HL-60/S4 treated with retinoic acid at 250 ng/mL for 4 days and 3 days (cell line): ENCODE results near the gene FAM47E.

Experiments used
- in situ Hi-C: fragments of 300-500 bp; cut with MboI; formaldehyde crosslinking; loops from 2 replicates; pipeline ENCODE4 v1.7.0; 2022; ENCODE audit warnings: low sequenced_read_pairs

The FAM47E gene, protein sequence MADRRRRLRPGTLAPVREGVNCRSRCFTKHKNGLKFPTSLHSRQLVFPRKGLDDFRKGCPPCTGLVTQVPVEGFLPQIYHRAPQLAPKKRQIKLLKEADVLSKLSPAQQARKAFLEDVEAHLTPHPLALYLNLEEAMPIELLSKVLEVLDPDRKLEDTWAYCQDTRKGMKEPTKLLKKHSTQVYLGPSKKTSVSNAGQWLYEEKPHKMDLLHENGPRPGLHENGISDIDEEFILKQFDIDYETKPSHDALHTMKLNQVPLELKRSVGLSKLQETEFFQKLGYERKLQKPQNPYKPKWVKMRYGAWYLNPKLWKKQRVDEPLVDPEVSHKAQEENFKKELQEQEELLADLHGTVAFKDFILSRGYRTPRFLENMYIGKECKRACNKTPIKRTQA

DNA sequence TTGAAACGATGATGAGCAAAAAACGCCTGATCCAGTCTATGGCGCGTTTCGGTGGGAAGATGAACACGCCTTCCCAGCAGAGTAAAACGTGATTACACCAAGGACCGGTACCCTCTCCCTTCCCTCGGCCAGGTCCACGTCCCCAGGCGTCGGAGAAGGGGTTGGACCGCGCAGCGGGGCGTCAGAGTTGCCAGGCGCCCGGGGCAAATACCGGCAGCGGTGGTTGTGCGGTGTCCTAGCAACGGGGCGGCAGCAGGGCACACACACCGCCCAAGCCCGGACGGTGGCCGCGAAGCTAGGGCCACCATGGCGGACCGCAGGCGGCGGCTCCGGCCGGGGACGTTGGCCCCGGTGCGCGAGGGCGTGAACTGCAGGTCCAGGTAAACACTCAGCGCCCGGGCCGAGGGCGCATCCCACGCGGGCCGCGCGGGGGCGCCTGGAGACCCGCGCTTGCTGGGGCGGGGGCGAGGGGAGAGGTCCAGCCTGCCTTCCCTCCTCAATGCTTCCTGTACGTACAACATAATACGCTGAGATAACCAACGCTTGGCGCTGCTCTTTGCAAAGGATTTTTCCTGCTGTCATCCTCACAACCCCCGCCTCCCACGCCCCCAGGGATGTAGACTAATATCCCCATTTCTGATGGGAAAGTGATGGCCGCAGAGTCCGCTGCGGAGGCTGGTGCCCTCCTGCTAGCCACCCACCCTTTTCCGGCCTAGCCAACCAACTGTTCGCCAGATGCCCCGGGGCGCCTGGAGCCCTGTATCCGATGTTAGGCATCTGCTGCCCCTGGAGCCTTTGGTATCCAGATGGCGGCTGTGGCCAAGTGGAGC, at the start of gene FAM47E:
Gene FAM47E (plus strand): TSS at position 281 of the 830 bp plus-strand sequence. CDS start 26 bp downstream, at position 307.
- in situ Hi-C loops = no loop called here

DNA sequence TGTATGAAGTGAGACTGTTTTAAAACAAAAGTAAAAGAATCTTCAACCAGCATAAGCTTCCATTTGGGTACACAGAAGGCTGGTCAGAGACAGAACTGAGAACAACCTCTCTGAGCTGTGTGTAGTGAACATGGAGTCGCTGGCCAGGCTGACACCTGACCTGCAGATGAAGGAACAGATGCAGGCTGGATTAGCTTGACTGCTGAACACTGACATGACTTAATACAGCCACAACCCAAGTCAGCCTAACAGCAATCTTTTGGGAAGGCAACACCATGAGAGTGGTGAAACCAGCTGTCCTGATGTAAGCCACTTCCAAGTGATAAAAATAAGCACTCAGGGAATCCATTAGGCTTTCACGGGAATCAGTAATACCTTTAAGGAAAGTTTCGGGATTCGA, 48.0 kb upstream of the FAM47E start:
- in situ Hi-C loops = no loop called here

DNA sequence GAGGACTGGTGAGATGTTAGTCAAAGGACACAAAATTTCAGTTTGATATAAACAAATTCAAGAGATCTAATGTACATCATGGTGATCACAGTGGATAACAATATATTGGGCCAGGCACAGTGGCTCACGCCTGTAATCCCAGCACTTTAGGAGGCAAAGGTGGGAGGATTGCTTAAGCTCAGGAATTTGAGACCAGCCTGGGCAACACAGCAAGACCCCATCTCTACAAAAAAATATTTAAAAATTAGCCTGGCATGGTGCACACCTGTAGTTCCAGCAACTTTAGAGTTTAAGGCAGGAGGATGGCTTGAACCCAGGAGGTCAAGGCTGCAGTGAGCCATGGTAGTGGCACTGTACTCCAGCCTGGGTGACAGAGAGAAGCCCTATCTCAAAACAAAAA, 46.6 kb upstream of the FAM47E start:
- in situ Hi-C loops = no loop called here

DNA sequence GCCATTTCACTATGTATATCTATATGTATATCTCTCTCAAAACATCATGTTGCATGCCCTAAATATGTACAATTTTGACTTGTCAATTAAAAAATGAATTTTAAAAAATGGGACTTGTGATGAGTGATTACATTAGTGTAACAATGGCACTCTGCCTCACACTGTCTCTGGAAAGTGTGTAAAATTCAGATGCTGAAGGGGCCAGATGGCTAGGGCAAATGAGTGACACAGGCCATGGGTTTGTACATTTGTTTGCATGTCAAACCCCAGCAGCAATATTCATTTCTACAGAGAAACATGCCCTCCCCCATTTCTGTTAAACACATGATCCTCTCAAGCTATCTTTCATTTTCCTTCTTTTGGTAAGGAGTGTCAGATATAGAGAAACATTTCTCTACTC, 46.0 kb upstream of the FAM47E start:
- in situ Hi-C loops = no loop called here

DNA sequence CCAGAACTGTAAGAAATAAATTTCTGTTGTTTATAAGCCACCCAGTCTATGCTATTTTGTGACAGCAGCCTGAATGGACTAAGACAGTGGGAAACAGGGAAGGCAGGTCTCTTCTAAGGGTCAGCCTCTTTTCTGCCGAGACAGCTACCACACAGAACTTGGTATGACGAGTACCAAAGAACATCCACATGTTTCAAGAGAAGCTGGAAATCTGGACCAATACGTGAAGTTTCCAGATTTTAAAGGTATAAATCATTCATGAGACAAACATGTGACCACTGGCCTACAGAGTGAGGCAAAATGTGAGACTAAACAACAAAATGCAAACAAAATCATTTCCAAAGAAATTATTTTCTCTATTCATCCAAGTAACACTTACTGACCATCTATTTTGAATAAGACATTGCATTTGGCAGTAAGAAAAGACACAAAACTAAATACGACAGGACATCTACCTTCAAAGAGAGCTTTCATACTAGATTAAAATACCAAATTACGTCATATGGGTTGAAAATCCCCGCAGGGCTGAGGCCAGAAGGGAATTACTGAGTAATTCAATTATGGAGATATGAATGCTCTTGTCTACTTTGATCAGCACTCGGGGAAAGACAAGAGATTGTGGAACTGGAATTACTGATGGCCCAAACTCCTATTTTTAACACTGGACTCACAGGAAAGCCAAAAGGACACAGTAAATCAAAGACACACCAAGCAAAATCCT, 45.1 kb upstream of the FAM47E start:
- in situ Hi-C loops = no loop called here

DNA sequence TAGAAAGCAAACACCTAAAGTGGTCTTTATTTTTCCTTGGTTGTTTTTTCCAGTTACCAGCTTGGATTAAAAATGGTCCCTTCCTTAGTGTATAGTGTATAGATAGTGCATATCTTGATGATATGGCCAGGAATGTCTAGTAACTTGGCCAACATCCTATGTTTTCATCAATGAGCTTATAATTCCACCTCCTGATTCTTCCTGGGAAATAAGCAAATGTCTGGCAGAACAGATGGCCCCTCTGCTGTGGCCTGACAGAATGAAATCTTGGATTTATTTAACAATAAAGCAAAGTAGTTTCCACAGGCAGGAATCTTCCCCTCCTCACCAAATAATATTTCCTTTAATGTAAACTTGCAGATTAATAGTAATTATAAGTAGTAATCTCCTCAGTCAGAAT, 44.0 kb upstream of the FAM47E start:
- in situ Hi-C loops = no loop called here

DNA sequence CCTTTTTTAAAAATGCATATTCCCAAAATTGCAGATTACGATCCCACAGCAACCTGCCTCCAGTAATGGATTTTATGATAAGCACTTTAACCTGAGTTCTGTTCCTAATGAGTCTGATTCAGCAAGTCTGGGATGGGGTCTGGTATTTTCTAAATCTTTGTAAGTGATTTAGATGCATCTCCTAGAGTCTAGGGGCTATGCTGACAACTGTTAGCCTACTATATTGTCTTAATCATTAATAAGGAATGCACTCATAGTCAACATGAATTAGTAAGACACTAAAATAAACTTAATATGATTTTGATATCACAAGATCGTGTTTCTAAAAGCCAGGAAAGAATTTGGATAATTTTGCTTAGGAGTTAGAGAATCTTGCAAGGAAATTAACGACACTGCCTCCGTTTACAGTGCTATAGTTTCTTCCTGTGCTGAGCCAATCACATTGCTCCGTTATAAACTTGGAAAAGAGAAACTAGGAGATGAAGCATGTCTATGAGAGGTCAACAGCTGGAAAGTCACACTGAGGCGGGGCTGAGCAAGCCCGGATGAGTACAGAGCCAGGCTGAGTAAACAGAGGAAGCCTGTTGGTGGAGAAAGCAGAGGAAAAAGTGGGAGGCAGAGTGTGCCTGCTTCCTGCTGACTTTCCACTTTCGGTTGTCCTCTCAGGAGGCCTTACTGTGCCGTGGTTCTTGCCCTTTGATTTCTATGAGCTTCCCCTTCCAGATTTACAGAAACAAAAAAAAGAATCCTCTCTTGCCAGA, 43.3 kb upstream of the FAM47E start:
- in situ Hi-C loops = no loop called here

DNA sequence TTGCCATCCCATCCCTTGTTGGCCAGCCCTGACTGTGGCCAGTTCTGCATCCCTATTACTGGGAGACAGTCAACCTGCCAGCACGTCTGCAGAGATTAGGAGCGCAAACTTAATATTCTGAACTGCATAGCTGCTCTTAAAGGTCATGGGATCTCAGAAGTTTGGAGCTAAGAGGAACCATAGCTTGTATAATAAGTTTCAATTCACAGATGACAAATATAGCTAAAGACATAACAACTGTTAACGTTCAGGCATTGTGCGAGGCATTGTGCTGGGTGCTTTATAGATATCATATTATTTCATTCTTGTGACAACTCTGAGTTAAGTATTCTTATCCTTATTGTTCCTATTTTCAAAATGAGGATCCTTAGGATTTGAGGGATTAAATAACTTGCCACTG, 41.6 kb upstream of the FAM47E start:
- in situ Hi-C loops = no loop called here

DNA sequence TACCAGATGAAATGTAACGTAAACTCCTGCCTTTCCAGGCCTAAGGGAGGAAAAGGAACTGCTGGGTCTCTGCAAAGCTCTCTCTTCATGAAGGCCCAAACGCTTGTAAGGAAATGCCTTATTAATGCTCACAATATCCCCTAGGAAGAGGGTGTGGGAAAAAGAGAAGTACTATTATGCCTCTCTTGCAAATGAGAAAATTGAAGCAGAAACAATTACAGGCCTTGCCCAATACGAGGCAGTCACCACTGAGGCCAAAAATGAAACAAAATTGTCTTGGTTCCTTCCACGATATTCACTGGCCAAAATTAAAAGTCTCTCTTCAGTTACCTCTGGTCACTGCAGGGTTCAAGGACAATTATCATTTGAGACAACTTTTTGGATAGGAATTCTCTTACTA, 41.1 kb upstream of the FAM47E start:
- in situ Hi-C loops = no loop called here

DNA sequence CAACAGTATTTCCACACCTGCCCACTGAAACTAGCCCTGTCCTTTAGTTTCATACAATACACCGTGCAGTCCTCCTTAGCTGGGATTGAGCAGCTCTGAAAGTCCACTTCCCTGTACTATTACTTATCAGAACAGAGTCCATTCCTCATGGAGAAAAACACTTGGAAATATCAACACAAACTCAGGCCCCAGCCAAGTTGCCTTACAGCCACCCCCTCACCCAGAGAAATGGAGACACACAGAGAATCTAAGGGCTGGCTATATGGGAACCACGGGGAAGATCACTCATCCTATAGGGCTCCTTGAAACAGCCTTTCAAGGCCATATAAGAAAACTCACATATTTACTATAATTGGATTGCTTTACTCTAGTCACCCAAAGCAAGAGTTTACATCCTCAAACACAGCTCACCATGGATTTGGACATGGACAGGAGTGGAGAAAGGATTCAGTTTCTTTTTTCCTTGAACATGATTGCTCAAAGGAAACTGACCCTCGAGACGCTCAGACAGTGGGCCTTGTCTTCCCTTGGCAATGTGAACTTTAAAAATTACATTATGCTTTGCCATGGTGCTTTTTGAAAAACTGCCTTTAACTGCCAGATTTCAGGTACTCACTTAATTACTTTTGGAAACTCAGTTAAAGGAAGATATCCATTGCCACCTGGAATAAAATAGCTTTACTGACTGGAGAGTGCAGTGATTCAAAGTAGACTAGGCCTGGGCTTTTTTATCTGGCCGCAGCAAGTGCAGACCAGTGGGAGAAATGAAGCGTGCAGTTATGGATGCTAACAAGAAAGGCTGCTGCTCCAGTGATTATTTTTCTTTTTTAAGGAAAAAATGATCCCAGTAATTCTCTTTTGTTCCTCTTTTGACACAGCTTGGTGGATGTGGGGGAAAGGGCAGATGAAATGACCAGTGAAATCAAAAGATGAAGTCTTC, 39.5 kb upstream of the FAM47E start:
- in situ Hi-C loops = no loop called here

DNA sequence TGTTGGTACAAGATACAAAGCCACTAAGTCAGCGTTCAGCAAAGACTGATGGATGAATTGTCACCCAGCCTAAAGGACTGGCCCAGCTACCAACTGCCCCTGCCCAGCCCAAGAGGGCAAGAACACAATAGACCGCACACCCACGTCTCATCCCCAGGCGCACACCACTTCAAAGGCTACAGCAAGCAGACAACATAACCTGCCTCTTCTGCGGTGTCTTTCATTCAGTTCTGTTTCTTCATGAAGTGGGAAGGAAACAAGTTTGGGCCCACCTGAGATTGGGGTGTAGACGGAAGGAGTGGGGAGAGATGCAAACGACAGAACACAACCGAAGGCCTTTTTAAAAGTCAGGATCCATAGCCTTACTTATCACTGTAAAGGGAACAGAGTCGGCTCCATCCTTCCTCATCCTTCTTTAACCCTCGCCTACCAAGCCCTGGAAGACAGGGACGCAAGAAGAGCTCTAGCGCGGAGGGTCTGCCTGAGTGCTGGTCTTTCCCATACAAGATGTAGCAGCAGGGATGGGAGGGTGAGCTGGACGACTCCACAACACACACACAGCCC, 38.6 kb upstream of the FAM47E start:
- in situ Hi-C loops = no loop called here

DNA sequence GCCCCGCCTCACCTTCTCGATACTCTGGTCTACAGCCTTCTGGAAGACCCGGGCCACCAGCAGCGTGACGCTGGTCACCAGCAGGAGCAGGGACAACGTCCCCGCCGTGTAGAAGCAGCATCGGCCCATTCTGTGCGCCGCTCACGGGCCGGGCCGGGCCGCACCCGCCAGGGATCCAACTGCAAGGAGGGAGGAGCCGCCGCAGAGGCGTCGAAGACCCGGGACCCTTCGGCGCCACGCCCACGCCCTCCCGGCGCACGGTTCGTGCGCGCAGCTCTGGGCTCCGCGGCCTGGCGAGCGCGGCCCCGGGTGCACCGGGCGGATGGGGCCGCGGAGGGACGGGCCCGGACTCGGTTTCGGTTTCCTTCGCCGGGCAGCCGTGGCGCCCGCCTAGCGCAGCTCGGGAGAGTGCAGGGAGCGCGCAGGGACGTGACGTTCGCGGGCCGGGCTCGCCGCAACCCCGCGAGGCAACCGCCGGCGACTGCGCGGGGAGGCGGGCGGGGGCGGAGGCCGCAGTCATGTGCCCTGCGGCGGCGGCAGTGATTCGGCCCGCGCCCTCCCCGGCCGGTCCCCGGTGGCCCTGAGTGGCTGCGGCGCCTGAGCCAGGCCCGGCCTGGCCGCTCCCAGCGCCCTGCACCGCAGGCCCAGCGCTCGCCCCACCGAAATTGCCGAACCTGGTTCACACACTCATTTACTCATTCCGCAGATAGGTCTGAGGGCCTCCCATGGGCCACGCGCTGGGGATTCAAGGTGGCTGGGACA, 37.9 kb upstream of the FAM47E start, which contains the start of gene SCARB2:
Gene SCARB2 (minus strand): TSS at position 410 of the 762 bp plus-strand sequence. CDS start 281 bp downstream, at position 129.
- in situ Hi-C loops = no loop called here

DNA sequence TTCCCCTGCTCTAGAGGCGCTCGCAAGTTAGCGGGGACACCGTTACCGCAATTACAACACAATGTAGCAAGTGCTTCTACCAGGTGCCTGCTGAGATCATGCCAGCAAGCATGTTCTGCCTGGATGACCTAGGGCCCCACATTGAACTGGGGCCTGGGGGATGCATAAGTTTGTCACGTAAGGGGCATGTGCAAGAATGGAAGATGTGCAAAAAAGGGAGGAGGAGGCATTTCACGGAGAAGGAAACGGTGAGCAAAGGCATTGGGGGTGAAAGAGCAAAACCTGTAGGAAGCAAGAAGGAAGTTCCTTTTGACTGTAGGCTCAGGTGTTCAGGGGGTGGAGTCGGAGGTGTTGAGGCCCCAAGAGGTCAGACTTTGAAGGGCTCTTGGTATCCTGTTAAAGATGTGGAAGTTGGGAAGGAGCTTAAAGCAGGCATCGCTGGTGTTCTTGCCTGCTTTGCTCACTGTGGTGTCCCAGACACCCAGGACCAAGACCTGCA, 37.3 kb upstream of the FAM47E start:
- in situ Hi-C loops = no loop called here

DNA sequence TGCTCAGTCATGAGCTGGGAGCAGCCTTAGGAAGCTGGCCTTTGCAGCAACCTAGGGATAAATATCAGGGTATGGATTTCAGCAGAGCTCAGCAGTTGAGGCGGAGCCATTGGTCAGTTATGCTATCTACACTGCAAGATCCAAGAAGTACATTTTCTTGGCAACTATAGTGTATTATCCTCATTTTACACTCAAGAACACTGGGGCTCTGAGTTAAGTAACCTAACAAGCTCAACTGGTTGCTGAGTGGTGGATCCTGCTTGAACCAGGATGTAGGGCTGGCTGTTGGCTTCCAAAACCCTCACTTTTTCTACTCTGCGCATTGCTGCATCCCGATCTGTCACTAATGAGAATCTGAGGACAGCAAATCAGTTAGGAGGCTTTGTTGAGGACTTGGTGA, 36.4 kb upstream of the FAM47E start:
- in situ Hi-C loops = no loop called here

DNA sequence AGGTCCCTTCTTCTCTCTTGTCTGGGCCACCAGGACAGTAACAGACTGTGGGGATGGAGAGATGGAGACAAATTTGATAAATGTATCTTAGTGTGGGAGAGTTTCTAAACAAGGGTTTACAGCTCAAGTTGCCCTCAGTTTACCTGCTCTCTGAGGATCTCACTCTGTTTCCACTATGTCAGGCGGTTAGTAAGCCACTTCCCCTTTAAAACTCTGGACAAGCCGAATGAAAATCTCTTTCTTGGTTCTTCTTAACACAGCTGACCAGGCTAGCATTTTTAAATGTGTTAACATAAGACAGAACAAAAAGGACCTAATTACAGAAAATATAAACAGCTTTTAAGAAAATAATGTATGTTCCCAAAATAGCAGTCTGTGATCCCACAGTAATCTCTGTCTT, 35.0 kb upstream of the FAM47E start:
- in situ Hi-C loops = no loop called here

DNA sequence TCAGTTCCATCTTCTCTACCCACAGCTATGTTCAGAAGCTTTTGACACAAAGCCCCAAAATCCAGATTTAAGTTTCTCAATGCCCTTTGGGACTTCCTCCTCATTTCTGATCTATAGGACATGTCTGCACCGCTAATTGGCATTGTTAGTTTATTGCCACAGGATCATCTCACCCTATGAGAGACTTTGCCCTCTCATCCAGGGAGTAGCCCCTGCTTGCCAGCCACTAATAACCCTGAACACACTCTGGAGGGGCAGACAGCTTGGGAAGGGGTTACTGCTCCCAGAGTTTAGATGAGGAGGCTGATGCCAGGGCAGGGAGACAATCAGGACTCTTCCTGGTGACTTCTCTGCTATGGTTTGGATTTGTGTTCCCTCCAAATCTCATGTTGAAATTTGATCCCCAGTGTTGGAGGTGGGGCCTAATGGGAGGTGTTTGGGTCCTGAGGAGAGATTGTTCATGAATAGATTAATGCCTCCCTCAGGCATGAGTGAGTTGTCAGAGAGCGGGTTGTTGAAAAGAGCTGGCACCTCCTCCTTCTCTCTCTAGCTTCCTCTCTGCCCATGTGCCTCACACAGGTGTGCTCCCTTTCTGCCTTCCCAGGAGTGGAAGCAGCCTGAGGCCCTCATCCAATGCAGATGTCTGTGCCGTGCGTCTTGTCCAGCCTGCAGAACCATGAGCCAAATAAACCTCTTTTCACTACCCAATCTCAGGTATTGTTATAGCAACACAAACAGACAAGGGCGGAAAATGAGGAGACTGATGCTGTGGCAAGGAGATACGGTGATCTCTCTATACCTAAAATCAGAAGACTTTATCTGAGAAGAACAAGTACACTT, 34.3 kb upstream of the FAM47E start:
- in situ Hi-C loops = no loop called here

DNA sequence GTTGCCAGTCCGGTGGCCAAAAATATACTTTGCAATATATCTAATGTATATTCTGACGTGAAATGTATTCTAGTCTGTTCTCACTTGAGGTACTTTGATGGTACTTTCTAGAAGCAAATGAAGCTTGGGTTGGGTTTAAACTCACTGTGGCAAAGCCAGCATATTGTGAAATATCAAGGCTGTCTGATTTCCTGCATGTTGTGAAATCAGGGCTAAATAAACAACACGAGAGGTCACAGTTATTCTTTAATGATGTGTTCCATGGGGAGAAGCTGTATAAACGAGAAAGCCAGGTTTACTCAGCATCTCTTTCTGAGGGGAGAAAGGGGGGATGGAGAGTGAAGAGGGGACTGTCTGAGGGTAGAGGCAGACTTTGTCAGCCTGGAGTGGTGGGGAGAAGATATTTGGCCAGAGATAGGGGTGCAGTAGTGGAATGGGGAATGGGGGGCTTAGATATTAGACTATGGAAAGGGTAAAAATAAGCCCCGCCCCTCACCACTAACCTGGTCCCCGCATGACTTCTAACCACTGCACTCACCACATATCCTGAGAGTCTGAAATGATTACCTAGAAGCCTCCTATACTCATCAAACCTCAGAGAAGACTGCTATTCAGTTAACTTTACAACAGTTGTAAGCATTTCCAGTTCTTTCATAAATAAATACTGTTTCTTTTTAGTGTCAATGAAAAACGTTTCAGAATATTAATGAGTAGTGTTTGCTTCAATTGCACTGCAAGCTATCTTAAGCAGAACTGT, 32.0 kb upstream of the FAM47E start:
- in situ Hi-C loops = no loop called here
